HG03520 (cell line): ENCODE measurements around the gene EEF1AKMT3.

Experiments
- ATAC-seq: cut with Tn5 transposase; IDR thresholded peaks from one replicate; pipeline ENCODE4 v1.9.1; 2021; ENCODE audit warnings: mild to moderate bottlenecking, moderate library complexity; ENCODE audit not compliant: unreplicated experiment

Gene EEF1AKMT3

DNA sequence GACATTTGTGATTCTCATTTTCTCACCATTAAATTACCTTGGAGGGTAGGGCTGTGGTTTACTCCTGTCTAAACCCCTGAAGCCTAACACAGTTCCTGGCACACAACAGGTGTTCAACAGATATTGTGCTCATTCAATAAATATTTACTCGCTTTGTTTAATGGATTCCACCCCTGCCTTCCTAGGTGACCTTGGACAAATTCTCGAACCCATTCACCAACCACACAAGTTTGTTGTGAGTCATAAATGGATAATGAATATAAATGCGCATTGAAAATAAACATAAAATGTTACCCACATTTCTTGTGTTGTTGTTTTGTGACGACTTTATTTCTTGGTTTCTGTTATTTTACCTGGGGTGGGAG, 9.8 kb downstream of the EEF1AKMT3 start:
- ATAC-seq, result peak; percentile 19

GRCh38 chr12:57782608-57783465, 10.4 kb downstream of the EEF1AKMT3 start, which contains the start of gene TSFM:
Gene TSFM, plus strand, starts transcription at chr12:57782787. Its CDS starts 15 bp downstream, at chr12:57782802.
- ATAC-seq, result peak; percentile 74

GRCh38 chr12:57783466-57783801, 11.0 kb downstream of the EEF1AKMT3 start:
- ATAC-seq, result no peak

DNA sequence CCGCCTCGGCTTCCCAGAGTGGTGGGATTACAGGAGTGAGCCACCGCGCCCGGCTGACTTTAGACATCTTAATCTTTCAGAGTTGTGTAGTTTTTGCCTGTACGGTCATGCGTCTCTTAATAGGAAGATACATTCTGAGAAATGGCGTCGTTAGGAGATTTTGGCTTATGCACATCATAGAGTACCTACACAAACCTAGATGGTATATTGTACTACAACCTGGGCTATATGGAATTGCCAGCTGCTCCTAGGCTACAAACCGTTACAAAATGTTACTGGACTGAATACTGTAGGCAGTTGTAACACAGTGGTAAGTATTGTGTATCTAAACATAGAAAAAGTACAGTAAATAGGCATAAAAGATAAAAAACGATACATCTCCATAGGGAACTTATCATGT, 11.4 kb downstream of the EEF1AKMT3 start:
- ATAC-seq, result no peak

- no peak for ATAC-seq
Measured at GRCh38 chr12:57793920-57794319, 21.5 kb downstream of the EEF1AKMT3 start.

- ATAC-seq, result no peak
Measured at GRCh38 chr12:57795354-57795753, 22.9 kb downstream of the EEF1AKMT3 start.

DNA sequence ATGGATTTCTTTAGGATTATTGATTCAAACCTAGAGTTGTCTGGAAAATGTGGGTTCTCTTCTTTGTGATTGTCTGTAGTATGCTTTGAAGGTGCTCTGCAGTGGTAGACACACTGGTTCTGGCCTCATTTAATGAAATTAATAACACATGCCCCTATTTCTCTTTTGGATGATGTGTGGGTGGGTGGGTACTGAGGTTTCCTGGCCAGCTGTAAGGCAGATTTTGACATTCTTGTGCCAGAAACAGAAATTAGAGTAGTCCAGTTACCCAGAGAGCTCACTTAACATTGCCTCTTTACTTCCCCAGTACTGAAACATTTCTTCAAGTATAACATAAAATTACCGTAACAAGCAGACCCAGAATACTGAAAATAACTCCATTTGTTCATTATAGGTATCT, 24.6 kb downstream of the EEF1AKMT3 start:
- no peak for ATAC-seq

DNA sequence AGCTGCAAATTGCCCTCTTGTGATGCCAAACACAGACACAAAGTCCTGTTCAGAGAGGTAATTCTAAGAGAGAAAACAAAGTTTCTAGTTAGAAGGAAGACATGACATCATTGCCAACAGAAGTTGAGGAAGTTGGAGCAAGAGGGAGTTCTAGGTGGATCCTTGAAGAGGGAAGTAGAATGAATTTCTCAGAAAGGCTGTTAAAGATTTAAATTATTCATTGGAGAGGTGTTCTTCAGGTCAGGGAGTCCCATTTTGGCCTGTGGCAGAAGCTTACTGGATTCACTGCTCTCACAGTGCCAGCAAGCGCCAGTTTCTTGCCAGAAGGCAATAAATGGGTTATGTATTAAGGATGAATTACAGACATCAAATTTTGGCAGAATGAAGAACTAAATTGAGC, 25.5 kb downstream of the EEF1AKMT3 start:
- ATAC-seq, result no peak

- no peak for ATAC-seq
Measured at GRCh38 chr12:57800965-57801364, 28.6 kb downstream of the EEF1AKMT3 start.

- ATAC-seq, result no peak
Measured at GRCh38 chr12:57802607-57803006, 30.2 kb downstream of the EEF1AKMT3 start.

DNA sequence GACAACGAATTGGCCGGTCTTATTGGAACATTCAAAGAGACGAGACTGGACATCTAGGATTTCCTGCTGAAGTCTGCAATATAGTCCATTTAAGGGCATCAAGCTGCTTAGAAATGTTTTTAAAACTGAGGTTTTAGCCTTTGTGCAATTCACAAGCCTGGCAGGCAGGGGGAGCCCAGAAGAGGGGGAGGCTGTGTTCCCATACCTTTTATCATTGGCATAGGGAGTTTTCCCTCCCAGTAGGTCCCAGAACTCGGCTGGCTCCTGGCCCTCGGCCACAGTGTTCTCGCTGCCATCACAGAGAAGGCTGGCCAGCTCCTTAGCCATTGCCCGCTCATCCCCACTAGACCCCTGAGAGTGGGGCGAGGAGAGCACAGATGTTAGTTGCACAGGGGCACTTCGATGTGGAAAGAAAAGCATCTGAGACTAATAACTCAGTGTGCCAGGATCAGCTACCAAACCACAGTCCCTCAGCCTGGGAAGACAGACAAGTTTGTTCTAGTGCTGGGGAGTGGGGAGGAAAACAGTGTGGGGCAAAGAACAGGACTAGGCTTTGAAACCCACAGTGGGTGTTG, 31.0 kb downstream of the EEF1AKMT3 start:
- no peak for ATAC-seq

DNA sequence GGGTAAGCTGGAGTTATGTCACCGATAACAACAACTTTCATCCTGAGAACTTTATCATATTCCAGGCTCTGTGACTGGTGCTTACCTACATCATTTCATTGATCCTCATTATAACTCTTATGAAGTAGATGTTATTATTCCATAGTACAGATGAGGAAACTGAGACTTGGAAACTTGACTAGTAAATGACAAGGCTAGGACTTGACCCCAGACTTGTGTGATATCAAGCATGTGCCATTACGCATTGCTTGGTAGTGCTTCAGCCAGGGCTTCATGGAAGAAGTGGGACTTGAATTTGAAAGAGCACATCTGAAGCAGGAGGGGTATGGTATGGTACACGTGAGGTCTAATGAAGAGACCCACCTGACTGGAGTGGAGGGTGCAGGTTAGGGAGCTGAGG, 34.3 kb downstream of the EEF1AKMT3 start:
- ATAC-seq, result no peak

DNA sequence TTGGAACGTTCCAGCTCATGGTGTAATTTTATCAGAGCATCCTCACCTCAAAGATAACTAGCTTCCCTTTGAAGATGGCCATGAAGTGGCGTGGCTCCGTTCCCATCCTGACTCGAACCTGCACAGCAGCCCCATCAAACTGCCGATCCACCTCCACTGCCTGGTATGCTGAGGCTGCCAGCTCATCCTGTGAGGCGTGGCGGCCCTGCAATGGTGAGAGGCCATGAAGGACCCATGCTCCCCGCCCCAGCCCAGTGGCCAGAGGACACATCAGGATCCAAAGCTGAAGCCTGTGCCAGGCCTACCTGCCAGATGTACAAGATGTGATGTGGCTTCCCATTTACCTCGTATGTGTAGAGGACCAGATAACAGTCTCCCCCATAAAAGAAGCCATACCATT, 34.9 kb downstream of the EEF1AKMT3 start:
- no peak for ATAC-seq

DNA sequence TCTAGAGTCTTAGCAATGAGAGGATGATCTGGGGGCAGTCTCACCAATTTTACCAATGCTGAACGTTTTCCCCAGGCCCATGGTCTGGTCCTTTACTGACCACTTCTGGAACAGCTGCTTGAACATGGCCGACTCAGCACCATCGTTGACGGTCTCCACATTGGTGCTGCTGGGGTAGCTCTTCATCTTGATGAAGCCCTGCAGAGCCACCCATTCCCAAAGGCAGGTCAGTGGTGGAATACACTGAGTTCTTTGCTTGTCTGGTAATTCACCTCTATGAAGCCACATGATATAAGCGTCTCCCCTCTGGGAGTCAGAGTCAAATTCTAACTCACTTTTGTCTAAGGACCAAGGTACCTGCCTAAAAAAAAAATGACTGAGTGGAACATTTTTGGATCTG, 35.9 kb downstream of the EEF1AKMT3 start:
- no peak for ATAC-seq

GRCh38 chr12:57809425-57809824, 37.0 kb downstream of the EEF1AKMT3 start:
- no peak for ATAC-seq

DNA sequence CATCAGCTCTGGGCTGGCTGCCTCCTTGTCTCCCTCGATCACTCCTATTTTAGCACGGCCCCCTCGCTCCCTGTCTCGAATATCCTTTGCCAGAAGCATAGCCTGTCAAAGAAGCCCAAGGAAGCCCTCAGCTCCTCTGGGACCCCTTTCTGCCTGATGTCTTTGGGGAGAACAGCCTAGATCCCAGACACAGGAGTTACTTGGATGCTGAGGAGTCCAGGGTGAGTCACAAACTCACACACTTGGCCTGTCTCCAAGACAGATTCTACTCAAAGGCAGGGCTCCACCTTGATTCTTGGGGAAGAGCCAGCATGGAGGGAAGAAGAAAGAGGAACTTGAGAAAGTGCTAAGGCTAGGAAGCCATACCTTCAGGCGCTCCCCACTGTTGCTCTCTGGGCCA, 38.0 kb downstream of the EEF1AKMT3 start:
- ATAC-seq, result no peak

GRCh38 chr12:57811028-57811755, 38.8 kb downstream of the EEF1AKMT3 start:
- ATAC-seq, result no peak

DNA sequence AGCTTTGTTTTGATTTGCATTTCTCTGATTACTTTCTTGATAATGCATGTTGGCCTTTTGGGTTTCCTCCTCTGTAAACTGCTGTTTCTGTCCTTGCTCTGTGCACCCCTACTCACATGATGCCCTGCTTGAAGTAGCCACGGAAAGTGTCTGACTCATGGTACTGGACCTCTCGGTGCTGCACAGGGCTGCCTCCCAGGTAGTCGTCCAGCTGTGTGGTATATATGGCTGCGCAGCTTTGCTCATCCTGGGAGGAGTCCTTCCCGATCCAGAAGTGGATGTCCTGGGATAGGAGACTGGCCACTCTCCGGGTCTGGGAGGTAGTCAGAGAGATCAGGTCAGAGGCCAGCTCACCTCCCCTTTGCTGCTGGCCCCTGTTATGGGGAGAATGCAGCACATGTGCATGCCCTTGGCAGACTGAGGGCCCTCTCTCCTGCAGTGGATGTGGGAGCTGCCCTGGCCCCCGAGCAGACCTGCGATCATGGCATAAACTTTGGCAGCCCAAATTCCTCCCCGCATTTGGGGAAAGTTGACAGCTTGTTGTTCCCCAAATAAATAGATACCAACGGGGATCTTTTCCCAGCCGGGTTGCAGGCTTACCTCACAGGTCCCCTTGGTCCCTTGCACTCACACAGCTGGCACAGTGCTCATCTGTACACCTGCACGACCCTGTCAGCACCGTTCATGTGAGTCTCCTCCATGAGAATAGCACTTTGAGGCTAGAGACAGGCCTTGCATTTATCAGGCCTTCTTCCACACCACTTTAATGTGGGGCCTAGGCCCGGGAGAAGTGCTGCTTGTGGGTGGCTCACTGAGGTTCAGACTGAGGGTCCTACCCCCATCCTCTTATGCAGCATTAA, 40.9 kb downstream of the EEF1AKMT3 start:
- ATAC-seq, result no peak

DNA sequence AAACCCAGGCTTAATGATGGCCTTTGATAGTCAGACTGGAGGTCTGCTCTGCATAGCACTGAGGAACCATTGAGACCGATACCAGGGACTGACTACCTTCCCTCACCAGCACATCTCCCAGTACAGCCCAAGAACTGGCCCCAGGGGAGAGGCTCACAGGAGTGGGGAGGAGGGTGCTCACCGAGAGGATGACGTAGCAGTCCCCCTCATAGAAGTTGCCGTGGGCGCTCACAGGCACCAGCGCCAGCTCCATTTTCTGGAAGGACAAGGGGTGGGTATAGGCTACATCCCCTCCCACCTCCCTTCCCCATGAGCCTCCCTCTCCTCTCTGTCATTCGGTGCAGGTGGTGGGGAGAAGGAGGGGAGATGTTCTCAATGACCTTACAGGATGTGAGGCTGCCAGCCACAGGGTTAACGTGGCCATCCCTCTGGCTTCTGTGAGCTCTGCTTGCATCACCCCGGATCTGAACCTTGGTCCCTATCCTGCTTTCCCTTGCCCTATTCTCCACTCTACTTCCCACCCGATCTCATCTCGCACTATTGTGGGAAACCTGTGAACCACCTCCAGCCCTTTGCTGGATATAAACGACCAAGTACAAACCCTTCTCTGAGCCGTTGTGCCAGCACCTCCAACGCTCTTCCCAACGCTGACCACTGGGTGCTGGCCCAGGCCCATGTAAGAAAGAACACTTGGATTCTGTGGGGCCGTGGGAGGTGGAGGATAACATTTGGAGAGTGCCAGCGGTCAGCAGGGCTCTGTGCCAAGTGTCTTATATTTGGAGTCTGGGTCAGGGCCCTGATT, 41.8 kb downstream of the EEF1AKMT3 start:
- ATAC-seq, result no peak
